DMS 273 (cell line): ENCODE results near the gene ADAT3.
"Not testable (repeated sequence)": the region's sequence is repeated elsewhere in the genome, so short reads cannot be mapped to it uniquely, and the experiment has no call there.

Experiments
- DNase-seq: peaks from one replicate; lab custom pipeline; 2025; ENCODE audit not compliant: unreplicated experiment; lab: John Stamatoyannopoulos, UW

ADAT3 gene

DNA sequence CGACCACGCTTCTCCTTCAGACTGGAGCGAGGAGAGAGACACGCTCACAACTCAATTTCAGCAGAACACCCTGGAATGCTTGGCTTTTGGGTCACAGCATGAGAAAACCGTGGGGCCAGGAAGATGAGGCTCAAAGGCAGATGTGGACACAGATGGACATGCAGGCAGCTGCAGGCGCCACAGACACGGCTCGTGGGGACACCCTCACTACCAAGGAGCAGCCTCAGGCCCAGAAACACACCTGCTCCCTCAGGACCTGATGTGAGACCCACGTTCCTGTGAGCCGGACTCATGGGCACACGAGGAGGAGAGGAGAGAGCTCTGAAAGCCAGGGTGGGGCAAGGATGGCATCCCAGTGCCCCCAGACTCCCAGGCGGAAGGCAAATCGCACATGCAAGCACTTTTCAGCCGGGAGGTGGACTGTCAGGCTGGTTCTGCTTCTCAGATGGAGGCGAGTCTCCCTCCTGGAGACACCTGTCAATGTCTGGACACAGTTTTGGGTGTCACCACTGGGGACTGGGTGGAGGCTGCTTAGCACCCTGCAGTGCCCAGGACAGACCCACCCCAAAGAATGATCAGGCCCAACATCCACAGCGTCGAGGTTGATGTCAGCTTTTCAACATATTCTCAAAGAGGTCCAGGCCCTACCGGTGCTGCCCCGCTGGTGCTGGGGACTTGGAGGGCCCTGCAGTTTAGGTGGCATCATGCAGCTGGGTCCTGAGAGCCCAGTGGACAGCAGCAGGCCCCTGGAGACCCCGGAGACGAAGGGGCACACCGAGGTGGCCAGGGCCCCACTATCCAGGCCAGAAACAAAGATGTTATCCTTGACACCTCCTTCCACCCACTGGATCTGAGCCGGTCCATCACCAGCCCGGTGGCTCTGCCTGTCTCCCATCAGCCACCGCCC is 22.2 kb upstream of the ADAT3 start:
- no peak for DNase-seq

DNA sequence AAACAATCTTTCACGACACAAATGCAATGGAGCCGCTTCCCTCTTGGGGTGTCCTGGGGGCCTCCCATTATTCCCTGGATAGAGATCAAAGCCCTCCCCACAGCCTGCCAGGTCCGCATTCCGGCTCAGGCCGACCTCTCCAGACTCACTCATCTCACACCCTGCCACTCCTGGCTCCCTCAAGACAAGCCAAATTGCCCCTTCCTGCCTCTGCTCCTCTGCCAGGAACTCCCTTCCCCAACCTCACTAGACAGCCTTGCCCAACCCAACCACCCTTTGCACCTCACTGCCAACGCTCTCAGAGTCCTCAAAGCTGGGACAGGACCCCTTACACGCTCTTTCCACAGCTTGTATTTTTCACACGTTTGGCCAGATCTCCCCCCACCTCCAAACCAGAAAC is 21.4 kb upstream of the ADAT3 start:
- no peak for DNase-seq

- no peak for DNase-seq
These were observed 20.9 kb upstream of the ADAT3 start for GRCh38 chr19:1884291-1884718.

DNA sequence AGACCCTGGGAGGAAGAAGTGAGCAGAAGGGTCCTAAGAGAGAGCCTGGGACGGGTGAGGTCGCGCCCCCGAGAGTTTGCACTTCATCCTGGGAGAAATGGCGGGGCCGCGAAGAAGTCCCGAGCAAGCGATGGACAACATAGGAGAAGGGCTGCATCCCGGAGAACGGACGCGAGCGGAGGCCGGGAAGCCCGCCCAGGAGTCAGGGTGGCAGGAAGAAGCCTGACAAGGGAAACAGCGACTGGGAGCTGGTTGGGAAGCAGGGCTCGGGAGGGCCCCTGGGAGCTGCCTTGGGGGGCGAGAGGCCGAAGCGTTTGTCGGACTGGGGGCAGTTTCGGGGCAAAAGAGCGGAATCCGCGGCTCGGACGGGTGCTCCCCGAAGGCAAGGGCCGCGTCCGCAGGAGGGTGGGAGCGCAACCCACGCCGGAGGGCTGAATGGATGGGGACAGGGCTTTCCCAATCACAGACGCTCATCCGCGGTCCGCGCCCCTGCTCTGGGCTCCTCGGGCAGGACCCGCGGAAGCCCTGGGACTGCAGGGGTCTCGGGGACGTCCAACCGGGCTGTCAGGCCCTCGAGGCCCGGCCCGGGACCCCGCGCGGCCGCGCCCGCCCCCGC is 20.4 kb upstream of the ADAT3 start:
- DNase-seq, result peak; percentile 56

- peak; percentile 99 for DNase-seq
These were observed 19.6 kb upstream of the ADAT3 start, which contains the start of gene ABHD17A for GRCh38 chr19:1885398-1886119. Gene ABHD17A, minus strand, starts transcription at chr19:1885496. Its CDS starts 3,930 bp downstream, at chr19:1881566.

DNA sequence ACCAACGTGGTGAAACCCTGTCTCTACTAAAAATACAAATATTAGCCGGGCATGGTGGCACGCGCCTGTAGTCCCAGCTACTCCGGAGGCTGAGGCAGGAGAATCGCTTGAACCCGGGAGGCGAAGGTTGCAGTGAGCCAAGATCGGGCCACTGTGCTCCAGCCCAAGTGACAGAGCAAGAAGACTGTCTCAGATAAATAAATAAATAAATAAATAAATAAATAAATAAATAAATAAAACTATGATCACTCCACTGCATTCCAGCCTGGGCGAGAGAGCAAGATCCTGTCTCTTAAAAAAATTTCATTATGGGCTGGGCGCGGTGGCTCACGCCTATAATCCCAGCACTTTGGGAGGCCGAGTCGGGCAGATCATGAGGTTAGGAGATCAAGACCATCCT is 18.8 kb upstream of the ADAT3 start:
- DNase-seq, result not testable (repeated sequence)

- DNase-seq, result no peak
These were observed 16.8 kb upstream of the ADAT3 start for GRCh38 chr19:1888385-1888784.

- no peak for DNase-seq
These were observed 15.3 kb upstream of the ADAT3 start for GRCh38 chr19:1889907-1890306.

- DNase-seq, result no peak
These were observed 11.4 kb upstream of the ADAT3 start for GRCh38 chr19:1893791-1894190.

- DNase-seq, result no peak
These were observed 8.7 kb upstream of the ADAT3 start for GRCh38 chr19:1896508-1896907.

- DNase-seq, result no peak
These were observed 3.2 kb upstream of the ADAT3 start for GRCh38 chr19:1901940-1902404.

DNA sequence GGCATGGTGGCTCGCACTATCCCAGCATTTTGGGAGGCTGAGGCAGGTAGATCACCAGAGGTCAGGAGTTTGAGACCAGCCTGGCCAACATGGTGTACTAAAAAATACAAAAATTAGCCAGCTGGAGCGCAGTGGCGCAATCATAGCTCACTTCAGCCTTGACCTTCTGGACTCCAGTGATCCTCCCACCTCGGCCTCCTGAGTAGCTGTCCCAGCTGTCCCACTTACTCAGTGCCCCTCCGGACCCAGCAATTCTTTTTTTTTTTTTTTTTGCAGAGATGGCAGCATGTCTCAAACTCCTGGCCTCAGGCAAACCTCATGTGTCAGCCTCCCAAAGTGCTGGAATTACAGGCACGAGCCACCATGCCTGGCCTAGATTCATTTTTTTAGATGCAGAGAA is 2.3 kb upstream of the ADAT3 start:
- no peak for DNase-seq

- DNase-seq, result no peak
These were observed 414 bp upstream of the ADAT3 start for GRCh38 chr19:1904860-1905109.

- DNase-seq, result no peak
These were observed 720 bp downstream of the ADAT3 start for GRCh38 chr19:1905863-1906375.

DNA sequence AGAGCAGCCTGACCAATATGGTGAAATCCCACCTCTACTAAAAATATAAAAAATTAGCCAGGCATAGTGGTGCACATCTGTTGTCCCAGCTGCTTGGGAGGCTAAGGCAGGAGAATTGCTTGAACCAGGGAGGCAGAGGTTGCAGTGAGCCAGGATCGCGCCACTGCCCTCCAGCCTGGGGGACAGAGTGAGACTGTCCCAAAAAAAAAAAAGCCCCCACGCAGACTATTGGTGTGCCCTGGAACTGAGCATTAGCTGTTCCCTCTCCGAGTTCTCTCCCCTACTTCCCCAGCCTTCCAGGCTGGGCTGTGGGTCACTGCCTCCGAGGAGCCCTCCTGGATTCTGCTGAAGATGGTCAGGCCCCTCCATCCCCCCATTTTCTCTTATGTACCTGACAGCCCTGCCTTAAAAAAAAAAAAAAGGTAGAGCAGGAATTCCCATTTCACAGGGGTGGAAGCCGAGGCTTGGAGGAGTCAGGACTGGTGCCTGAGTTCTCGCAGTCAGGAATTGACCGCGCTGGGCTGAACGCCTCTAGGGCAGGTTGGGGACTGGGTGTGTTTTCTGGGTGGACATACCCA is 1.9 kb downstream of the ADAT3 start:
- DNase-seq, result no peak

- no peak for DNase-seq
These were observed 2.6 kb downstream of the ADAT3 start for GRCh38 chr19:1907563-1908363.

GRCh38 chr19:1908364-1908678 is 3.1 kb downstream of the ADAT3 start:
- DNase-seq, result no peak

GRCh38 chr19:1909761-1910080 is 4.5 kb downstream of the ADAT3 start:
- DNase-seq, result no peak

DNA sequence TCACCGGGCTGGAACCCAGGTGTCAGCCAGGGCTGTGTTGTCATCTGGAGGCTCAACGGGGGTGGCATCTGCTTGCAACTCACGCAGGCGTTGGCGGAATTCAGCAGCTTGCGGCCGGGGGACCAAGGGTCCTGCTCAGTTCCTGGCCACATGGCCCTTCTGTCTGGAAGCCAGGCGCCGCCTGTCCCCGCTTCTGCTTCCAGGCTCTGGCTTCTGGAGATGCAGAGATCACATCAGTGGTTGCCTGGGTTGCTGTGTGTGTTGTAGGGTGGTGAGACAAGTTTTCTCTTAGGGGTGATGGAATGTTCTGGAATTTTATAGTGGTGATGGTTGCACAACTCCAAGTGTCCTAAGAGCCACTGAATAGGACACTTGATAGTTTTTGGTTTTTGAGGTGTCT is 5.0 kb downstream of the ADAT3 start:
- DNase-seq, result no peak

DNA sequence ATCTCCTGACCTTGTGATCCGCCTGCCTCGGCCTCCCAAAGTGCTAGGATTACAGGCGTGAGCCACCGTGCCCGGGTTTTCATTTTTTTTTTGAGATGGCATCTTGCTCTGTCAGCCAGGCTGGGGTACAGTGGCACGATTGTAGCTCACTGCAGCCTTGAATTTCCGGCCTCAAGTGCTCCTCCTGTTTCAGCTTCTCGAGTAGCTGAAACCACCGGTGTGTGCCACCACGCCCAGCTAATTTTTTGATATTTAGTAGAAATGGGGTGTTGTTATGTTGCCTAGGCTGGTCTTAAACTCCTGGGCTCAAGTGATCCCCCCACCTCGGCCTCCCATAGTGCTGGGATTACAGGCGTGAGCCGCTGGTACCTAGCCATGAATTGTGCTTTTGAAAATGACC is 5.9 kb downstream of the ADAT3 start:
- DNase-seq, result no peak

GRCh38 chr19:1911995-1912394 is 6.8 kb downstream of the ADAT3 start:
- DNase-seq, result no peak
